IMR-90 (cell line): ENCODE results near the gene MEX3B.

Source experiments
- BHLHE40 ChIP-seq: fragments of 150-350 bp; IDR thresholded peaks from 2 replicates; pipeline ENCODE4 v1.6.1; 2016; ENCODE audit warnings: mild to moderate bottlenecking, low read depth, low read length
- CTCF ChIP-seq: conservative IDR thresholded peaks from 2 replicates; pipeline ENCODE4 v1.5.1; 2012; ENCODE audit warnings: mild to moderate bottlenecking, low read depth, low read length, improper control_type of control experiment
- POLR2A ChIP-seq: IDR thresholded peaks from 2 replicates; pipeline ENCODE4 v1.6.1; 2012; ENCODE audit warnings: mild to moderate bottlenecking, low read depth, low read length
- RAD21 ChIP-seq: IDR thresholded peaks from 2 replicates; pipeline ENCODE4 v1.6.1; 2012; ENCODE audit warnings: low read length, improper control_type of control experiment
- TF ChIP-seq, protein P1 (sequence below): fragments of 150-350 bp; IDR thresholded peaks from 2 replicates; pipeline ENCODE4 v1.6.1; 2016; ENCODE audit warnings: low read depth, mild to moderate bottlenecking, low read length, moderate library complexity, borderline replicate concordance

- no peak for TF ChIP-seq BHLHE40
- TF ChIP-seq RAD21, result no peak
- TF ChIP-seq, protein P1, sequence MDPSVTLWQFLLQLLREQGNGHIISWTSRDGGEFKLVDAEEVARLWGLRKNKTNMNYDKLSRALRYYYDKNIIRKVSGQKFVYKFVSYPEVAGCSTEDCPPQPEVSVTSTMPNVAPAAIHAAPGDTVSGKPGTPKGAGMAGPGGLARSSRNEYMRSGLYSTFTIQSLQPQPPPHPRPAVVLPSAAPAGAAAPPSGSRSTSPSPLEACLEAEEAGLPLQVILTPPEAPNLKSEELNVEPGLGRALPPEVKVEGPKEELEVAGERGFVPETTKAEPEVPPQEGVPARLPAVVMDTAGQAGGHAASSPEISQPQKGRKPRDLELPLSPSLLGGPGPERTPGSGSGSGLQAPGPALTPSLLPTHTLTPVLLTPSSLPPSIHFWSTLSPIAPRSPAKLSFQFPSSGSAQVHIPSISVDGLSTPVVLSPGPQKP, result no peak
- no peak for TF ChIP-seq CTCF
- TF ChIP-seq POLR2A, result no peak
Measured at GRCh38 chr15:82039871-82040270, 5.9 kb downstream of the MEX3B start.
